Activated CD4-positive, alpha-beta memory T cell treated with anti-CD3 and anti-CD28 coated beads for 36 hours (primary cell): Measurements from ENCODE around the gene ANKS6. TPM values are rescaled to one million over a fixed set of nuclear protein-coding genes. Genes with fewer than 3 reads are reported as not detected.

Experiments
- CTCF ChIA-PET: fragments of 350-600 bp; sonication (Branson Sonifier 250); formaldehyde crosslinking; loops from one replicate; lab custom pipeline; 2021; ENCODE audit warnings: antibody characterized with exemption, inconsistent platforms; lab: Charles Lee
- POLR2A ChIA-PET: fragments of 350-600 bp; sonication (Branson Sonifier 250); formaldehyde crosslinking; loops from one replicate; lab custom pipeline; 2021; ENCODE audit warnings: antibody characterized with exemption; lab: Charles Lee
- DNase-seq: peaks from one replicate; pipeline ENCODE4 v3.0.0-alpha.2; 2020
- H3K27ac Mint-ChIP-seq: one replicate; pipeline ENCODE4 v1.8.0; 2021; ENCODE audit warnings: mixed read lengths
- H3K27me3 Mint-ChIP-seq: one replicate; pipeline ENCODE4 v1.8.0; 2021; ENCODE audit warnings: mixed read lengths
- H3K36me3 Mint-ChIP-seq: one replicate; pipeline ENCODE4 v1.8.0; 2021; ENCODE audit warnings: mixed read lengths
- H3K4me1 Mint-ChIP-seq: one replicate; pipeline ENCODE4 v1.8.0; 2021; ENCODE audit warnings: low read depth, mixed read lengths
- H3K4me3 Mint-ChIP-seq: one replicate; pipeline ENCODE4 v1.8.0; 2021; ENCODE audit warnings: mild to moderate bottlenecking, mixed read lengths
- H3K9me3 Mint-ChIP-seq: one replicate; pipeline ENCODE4 v1.8.0; 2021; ENCODE audit warnings: mixed read lengths
- intact Hi-C: fragments of 100-400 bp; cut with micrococcal nuclease; formaldehyde crosslinking; loops from one replicate; pipeline ENCODE4 v1.15.1; 2023
- total RNA-seq, 2 experiments: library from RNA; stranded (reverse); gene quantifications; one replicate each; pipeline ENCODE4 v1.2.3, GENCODE V29; 2021

The ANKS6 gene
- total RNA-seq, 2 experiments from 2014 or later: 13.0 to 16.0 TPM

DNA sequence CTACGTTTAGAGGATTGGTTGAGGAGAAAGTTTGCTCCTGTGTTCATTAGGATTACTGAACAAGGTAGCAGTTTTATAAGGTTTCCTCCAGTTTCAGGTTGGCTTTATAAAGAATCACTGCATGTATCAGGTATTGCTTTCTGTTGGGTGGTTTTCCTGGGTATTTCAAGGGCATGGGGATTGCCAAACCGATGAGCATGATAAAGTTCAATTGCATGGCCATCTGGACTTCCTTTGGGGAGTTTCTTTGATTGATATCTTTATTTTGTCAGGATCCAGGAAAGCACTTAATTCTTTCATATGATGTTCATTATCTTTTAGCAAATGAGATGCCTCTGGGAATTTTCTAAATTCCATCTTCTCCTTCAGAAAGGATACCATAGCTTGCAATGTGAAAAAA, 77.3 kb downstream of the ANKS6 start:
- no peaks in the 10 kb centered on the region for H3K4me1 Mint-ChIP-seq
- intact Hi-C loops: no loop called here

DNA sequence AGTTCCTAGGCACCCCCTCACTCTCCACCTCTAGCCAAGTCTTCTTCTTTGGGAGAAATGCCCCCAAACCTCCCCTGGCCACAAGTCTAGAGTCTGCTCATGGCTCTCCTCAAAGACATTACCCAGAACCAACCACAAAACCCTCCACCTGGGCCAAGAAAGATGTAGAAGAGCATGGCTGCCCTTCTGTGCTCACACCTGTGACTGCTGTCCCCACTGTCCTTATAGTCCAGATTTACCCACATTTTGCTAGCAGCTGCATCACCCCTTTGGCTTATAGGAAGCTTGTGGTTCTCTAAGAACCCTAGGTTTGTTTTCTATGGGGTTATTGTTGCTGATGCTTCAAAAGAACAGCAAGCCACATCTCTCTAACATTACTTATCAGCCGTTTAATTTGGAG, 81.5 kb downstream of the ANKS6 start:
- ChIA-PET CTCF (no interaction called here), POLR2A (no interaction called here)
- no peak overlapping the region for H3K4me3 Mint-ChIP-seq
- H3K27ac Mint-ChIP-seq: no peak overlapping the region
- no peaks in the 10 kb centered on the region for H3K36me3 Mint-ChIP-seq
- peaks cover 29% of the 10 kb centered on the region for H3K27me3 Mint-ChIP-seq
- no peaks in the 10 kb centered on the region for H3K4me1 Mint-ChIP-seq
- no peak for DNase-seq
- no peaks in the 10 kb centered on the region for H3K9me3 Mint-ChIP-seq
- intact Hi-C loops: no loop called here

More for the DNA sequence above, 77.3 kb downstream of the ANKS6 start:
- no peak overlapping the region for H3K27ac Mint-ChIP-seq
- ChIA-PET POLR2A (no interaction called here), CTCF (no interaction called here)
- H3K4me3 Mint-ChIP-seq: no peak overlapping the region
- H3K9me3 Mint-ChIP-seq: no peaks in the 10 kb centered on the region
- H3K36me3 Mint-ChIP-seq: no peaks in the 10 kb centered on the region
- peaks cover 20% of the 10 kb centered on the region for H3K27me3 Mint-ChIP-seq
- DNase-seq: no peak

DNA sequence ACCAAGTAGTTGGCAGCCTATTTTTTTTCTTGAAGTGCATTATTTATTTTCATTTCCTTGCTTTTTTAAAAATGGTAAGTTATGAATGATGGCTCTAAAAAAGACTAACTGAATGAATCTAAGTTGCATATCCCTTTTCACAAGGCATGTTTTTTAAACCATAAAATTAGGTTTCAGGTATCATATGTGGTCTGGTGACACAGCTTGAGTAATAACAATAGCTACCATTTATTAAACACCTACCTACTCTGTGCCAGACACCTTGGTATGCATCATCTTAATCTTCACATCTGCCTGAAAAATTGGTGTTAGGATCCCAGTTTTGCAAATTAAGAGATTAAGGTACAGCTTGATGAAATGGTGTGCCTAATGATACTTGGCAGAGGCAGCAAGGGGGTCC, 83.4 kb downstream of the ANKS6 start:
- Mint-ChIP-seq H3K4me1 (peaks cover 1% of the 10 kb centered on the region), H3K27me3 (peaks cover 37% of the 10 kb centered on the region), H3K9me3 (no peaks in the 10 kb centered on the region), H3K27ac (no peak overlapping the region), H3K36me3 (no peaks in the 10 kb centered on the region), H3K4me3 (no peak overlapping the region)
- DNase-seq: no peak
- POLR2A ChIA-PET: no interaction called here
- CTCF ChIA-PET: interaction anchor here (0.6 to 1.4 kb wide), 2 partner anchors 63 to 1976 kb away, joined by 3 read pairs; no protein-coding TSS in a partner anchor
- intact Hi-C loops: no loop called here

DNA sequence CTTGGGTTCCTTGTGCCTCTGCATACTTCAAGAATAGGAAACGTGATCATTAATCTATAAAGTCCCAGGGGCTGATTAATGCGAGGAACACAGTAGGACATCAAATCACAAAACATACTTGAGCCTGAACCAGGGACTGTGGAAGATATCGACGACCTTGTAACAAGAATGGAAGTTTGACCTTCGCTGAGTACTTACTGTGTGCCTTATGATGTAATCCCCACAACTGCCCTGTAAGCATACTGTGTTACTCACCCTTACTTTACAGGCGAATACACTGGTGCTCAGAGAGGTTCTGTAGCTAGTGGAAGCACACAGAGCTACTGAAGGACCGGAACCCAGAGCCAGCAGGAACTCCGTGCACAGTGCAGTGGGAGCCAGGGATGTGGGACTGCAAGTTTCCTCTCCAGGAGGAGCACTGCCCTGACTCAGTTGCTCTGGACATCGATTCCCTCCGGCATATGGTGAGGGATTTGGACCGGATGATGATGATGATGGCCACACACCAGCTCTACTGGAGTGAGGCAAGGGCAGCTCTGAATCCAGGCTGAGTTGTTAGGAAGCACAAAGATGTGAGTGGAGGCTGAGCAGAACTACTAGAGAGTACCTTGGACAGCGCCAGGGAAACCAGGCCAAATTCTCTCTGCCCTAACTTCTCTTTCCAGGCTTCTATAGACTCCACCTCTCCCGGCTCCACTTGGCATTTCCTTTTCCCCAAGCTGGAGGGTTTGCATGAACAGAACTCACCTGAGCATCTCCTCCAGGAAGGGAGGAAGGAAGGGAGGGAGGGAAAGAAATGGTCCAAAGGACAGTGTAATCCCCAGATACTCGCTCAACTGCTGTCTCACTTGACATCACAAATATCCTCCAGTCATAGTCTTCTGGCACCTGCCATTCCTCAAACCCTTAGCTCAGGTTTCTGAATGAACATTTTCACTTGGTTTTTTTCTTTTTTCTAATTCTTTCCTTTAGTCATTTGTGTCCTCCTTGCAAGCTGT, 86.1 kb downstream of the ANKS6 start:
- intact Hi-C loops: loop anchor here (5.0 kb wide), 1 partner anchor 173 kb away; no protein-coding TSS in a partner anchor

DNA sequence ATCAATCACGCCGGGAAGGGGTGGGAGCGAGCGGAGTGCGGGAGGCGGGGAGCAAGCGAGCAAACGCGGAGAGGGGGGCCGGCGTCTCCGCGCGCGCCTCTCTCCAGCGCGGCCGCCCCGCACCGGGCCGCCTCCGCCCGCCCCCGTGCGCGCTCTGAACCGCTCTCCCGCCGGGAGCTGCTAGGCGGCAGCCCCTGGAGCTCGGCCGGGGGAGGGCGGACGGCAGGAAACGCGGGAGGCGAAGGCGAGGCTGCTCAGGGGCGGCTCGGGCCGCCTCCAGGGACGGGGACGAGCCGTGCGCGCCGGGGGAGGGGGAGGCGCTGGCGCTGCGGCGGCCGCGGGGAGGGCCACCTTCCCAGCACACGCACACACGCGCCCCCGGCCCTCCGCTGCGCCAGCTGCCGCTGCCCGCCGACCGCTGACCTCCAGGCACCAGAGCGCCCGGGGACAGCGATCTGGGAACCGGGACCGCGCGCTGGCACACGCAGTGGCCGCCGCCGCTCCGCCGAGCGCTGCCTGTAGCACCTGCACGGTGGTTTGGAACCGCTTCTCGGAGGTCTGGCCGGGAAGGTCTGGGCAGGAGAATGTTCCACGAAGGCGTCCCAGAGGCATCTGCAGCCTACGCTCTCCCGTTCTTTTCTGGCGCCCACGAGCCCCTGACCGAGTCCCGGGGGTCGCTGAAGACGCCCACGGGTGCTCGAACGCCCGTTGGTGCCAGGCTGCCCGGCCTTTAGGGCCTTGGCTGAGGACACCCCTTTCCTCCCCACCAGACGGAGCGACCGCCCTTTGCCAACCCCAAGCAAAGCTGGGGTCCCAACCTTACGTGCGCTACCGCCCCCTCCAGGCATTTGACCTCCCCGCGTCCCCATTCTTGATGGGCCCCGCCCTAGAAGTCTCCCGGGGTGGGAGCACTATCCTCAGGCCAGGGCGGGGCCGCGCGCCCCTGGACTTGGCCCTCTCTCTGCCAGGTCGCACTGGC, 87.1 kb downstream of the ANKS6 start, which contains the start of gene GABBR2:
Gene GABBR2 (minus strand): TSS at position 3 of the 979 bp plus-strand sequence. CDS start 198 bp downstream, outside the sequence.
- peaks cover 51% of the 10 kb centered on the region for H3K27me3 Mint-ChIP-seq
- POLR2A ChIA-PET: no interaction called here
- DNase-seq: no peak
- CTCF ChIA-PET: interaction anchor here (0.9 kb wide), 1 partner anchor 173 kb away, joined by 3 read pairs; no protein-coding TSS in a partner anchor
- H3K36me3 Mint-ChIP-seq: no peaks in the 10 kb centered on the region
- no peak within 1 kb of the TSS for H3K27ac Mint-ChIP-seq
- no peak within 1 kb of the TSS for H3K4me3 Mint-ChIP-seq
- H3K4me1 Mint-ChIP-seq: peaks cover 1% of the 10 kb centered on the region
- H3K9me3 Mint-ChIP-seq: no peaks in the 10 kb centered on the region
- intact Hi-C loops: loop anchor here (5.0 kb wide), 1 partner anchor 172 kb away; no protein-coding TSS in a partner anchor

More for the DNA sequence above, 86.1 kb downstream of the ANKS6 start:
- H3K36me3 Mint-ChIP-seq: no peaks in the 10 kb centered on the region
- H3K4me1 Mint-ChIP-seq: peaks cover 1% of the 10 kb centered on the region
- POLR2A ChIA-PET: no interaction called here
- H3K9me3 Mint-ChIP-seq: no peaks in the 10 kb centered on the region
- CTCF ChIA-PET: no interaction called here
- no peak overlapping the region for H3K4me3 Mint-ChIP-seq
- no peak overlapping the region for H3K27ac Mint-ChIP-seq
- H3K27me3 Mint-ChIP-seq: peaks cover 48% of the 10 kb centered on the region
- no peak for DNase-seq

DNA sequence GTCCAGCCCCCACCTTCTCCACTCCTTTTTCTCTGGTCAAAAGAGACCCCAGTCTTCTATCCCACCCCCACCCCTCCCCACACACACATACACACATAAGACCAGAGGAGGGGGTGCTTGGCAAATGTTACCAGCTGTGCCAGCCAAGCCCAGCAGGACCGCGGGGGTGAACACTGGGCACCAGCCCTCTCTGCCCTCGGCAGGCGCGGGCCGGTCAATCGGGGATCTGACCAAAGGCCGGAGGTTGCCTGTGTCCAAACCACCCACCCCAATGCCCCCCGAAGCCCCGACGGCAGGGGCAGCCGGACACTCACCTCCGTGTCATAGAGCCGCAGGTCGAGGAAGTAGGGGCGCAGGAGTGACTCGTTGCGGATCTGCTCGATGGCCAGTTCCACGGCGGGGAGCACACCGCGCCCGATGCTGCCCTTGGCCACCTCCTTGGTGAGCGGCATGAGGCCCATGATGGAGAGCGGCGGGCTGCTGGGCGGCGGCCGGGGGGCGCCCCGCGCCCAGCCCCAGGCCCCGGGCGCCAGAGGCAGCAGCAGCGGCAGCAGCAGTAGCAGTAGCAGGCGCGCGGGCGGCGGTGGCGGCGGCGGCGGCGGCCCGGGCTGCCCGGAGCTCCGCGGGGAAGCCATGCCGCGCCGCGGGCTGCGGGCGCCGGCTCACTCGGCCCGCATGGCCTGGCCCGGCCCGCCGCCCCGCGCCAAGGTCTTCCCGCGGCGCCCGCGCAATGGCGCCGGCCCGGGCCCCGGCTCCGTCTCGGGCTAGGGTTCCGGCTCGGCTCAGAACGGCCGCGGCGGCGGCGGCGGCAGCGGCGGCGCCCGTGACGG, 88.0 kb downstream of the ANKS6 start:
- peaks cover 1% of the 10 kb centered on the region for H3K4me1 Mint-ChIP-seq
- no peak overlapping the region for H3K4me3 Mint-ChIP-seq
- CTCF ChIA-PET: interaction anchor here (0.9 kb wide), 1 partner anchor 172 kb away, joined by 3 read pairs; no protein-coding TSS in a partner anchor
- peaks cover 51% of the 10 kb centered on the region for H3K27me3 Mint-ChIP-seq
- no peaks in the 10 kb centered on the region for H3K9me3 Mint-ChIP-seq
- H3K27ac Mint-ChIP-seq: no peak overlapping the region
- intact Hi-C loops: loop anchor here (5.0 kb wide), 1 partner anchor 171 kb away; no protein-coding TSS in a partner anchor
- H3K36me3 Mint-ChIP-seq: no peaks in the 10 kb centered on the region
- no peak for DNase-seq
- POLR2A ChIA-PET: no interaction called here

DNA sequence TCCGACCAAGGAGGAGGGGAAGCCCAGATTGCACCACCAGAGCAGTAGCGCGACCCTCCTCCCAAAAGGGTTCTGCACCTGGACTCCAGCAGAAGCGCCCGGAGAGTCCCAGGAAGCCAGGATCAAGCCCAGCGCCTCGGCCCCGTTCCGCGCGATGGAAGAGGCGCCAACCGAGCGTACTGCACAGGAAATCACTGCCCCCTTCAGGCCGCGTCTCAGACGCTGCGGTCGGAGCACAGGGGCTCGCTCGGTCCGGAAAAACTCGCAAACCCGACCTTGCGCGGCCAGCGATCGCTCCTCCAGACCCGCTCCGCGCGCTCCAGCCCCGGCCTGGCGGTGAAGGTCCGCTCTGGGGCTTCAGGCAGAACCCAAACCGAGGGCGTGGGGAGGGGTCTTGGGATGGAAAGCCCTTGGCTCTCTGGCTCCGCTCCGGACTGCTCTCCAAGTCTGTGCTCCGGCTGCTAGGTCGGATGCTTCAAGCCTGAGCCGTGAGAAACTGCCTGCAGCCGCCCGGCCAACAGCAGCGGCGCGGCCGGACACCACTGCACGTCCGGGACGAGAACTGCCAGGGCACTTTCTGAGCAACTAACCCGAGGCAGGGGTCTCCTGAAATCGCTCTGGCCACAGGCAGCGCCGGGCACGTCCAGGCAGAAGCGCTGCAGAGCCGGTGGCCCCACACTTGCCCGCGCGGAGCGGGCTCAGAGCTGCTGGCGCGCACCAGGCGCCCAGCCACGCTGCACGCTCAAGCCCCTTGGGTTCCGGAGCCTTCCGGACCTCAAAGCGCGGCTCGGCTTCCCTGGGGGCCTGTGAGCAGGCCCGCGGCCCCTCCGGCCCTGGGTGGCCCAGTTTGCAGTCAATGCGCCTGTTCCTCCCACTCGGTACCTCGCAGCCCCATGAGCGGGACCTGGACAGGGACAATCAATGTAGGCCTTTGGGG, 88.9 kb downstream of the ANKS6 start:
- DNase-seq: peak; percentile 50
- peaks cover 1% of the 10 kb centered on the region for H3K4me1 Mint-ChIP-seq
- intact Hi-C loops: loop anchor here (5.0 kb wide), 1 partner anchor 170 kb away; no protein-coding TSS in a partner anchor
- H3K9me3 Mint-ChIP-seq: no peaks in the 10 kb centered on the region
- H3K4me3 Mint-ChIP-seq: no peak overlapping the region
- H3K27me3 Mint-ChIP-seq: peaks cover 51% of the 10 kb centered on the region
- POLR2A ChIA-PET: no interaction called here
- no peaks in the 10 kb centered on the region for H3K36me3 Mint-ChIP-seq
- no peak overlapping the region for H3K27ac Mint-ChIP-seq
- CTCF ChIA-PET: no interaction called here

DNA sequence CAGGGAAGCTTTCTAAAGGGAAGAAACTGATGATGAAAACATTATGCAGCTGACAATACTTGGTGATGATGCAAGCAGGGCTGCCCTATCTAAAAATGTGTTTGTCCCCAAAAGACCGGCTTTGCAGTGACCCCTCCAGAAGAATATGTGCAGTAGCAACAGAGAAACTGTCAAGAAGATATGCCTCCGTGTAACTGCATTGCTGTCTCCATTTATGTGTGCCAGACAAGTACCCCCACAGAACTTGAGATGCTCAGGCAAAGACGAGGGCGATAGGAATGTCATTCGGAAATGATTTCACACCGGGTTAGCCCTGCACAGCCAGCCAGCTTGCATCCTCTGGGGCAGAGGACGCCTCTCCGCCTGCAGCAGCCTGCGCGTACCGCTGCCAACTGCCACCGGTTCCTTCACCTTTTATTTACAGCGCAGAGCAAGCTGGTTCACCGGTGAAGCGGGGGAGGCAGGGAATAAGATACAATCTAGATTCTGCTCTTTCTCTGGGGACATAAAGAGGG, 89.6 kb downstream of the ANKS6 start:
- Mint-ChIP-seq H3K4me1 (peaks cover 1% of the 10 kb centered on the region), H3K27me3 (peaks cover 56% of the 10 kb centered on the region), H3K4me3 (no peak overlapping the region), H3K36me3 (no peaks in the 10 kb centered on the region), H3K9me3 (no peaks in the 10 kb centered on the region), H3K27ac (no peak overlapping the region)
- CTCF ChIA-PET: no interaction called here
- POLR2A ChIA-PET: no interaction called here
- no peak for DNase-seq
- intact Hi-C loops: loop anchor here (5.0 kb wide), 1 partner anchor 169 kb away; no protein-coding TSS in a partner anchor

DNA sequence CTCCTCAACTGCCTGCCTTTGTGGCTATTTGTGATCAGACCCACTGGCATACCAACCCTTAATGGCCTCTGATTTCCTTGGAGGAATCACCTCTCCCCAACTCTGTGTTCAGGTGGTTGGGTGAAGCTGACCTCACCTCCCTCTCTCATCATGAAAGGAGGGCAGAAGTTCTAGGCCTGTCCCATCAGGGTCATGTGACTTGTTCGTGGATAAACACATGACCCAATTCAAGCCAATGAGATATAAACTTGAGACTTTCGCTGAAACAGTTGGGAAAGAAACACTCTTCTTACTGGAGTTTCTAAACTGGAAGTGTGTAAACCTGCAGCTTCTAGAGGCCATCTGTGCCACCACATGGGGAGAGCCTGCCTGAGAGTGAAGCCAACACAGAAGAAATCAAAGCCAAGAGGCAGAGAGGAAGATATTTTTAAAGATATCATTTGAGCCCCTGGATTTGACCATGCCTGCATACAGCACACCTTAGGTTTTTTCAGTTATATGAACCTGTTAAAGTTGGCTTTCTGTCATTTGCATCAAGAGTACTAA, 93.4 kb downstream of the ANKS6 start:
- H3K4me1 Mint-ChIP-seq: no peaks in the 10 kb centered on the region
- intact Hi-C loops: no loop called here
- H3K4me3 Mint-ChIP-seq: no peak overlapping the region
- peaks cover 38% of the 10 kb centered on the region for H3K27me3 Mint-ChIP-seq
- H3K36me3 Mint-ChIP-seq: no peaks in the 10 kb centered on the region
- no peak for DNase-seq
- ChIA-PET POLR2A (no interaction called here), CTCF (no interaction called here)
- H3K9me3 Mint-ChIP-seq: peaks cover 3% of the 10 kb centered on the region
- H3K27ac Mint-ChIP-seq: no peak overlapping the region

DNA sequence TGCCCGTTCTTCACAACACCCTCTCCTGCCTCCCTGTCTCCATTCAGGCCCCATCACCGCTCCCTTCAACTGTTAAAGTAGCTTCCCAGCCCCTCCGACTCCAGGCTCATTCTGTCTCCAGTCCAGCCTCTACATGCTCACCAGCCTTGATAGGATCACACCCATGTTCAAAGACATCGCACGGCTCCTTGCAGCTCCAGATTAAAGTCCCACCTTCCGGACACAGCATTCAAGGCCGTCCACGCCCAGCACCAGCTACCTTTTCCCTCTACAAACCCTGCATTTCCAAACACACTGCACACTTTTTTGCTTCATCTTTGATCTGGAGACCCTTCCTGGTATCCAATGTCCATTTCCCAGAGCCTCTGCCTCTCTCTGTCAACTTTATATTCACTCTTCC, 94.0 kb downstream of the ANKS6 start:
- no peak for DNase-seq
- no peaks in the 10 kb centered on the region for H3K36me3 Mint-ChIP-seq
- H3K4me1 Mint-ChIP-seq: no peaks in the 10 kb centered on the region
- intact Hi-C loops: no loop called here
- POLR2A ChIA-PET: no interaction called here
- H3K9me3 Mint-ChIP-seq: peaks cover 3% of the 10 kb centered on the region
- no peak overlapping the region for H3K4me3 Mint-ChIP-seq
- H3K27ac Mint-ChIP-seq: no peak overlapping the region
- CTCF ChIA-PET: no interaction called here
- peaks cover 36% of the 10 kb centered on the region for H3K27me3 Mint-ChIP-seq
